Caki2 (cell line): ENCODE results near the gene DHCR7. TPM values are rescaled to one million over a fixed set of nuclear protein-coding genes. Genes with fewer than 3 reads are reported as not detected.

Experiments
- DNase-seq: peaks from one replicate; pipeline ENCODE4 v3.0.0-alpha.2; 2015; ENCODE audit warnings: low read depth
- in situ Hi-C: cut with HindIII; loops from 2 replicates; pipeline ENCODE4 v1.10.0; 2016; ENCODE audit warnings: low sequenced_read_pairs, low pct_unique_long_range_greater_than_20kb, mixed read lengths
- total RNA-seq: library from RNA; depleted of rRNA; stranded (reverse); fragments of >200 nt; shearing (Covaris generic); gene quantifications from 2 replicates; pipeline ENCODE4 v1.2.3, GENCODE V29; 2014; ENCODE audit warnings: low replicate concordance

Gene DHCR7
- total RNA-seq, 1 experiment from 2014 or later, result 33.1 TPM

GRCh38 chr11:71482216-71482615, 34.0 kb upstream of the DHCR7 start:
- in situ Hi-C loops, result no loop called here
- DNase-seq, result no peak

GRCh38 chr11:71481101-71481960, 33.1 kb upstream of the DHCR7 start:
- in situ Hi-C loops, result no loop called here

DNA sequence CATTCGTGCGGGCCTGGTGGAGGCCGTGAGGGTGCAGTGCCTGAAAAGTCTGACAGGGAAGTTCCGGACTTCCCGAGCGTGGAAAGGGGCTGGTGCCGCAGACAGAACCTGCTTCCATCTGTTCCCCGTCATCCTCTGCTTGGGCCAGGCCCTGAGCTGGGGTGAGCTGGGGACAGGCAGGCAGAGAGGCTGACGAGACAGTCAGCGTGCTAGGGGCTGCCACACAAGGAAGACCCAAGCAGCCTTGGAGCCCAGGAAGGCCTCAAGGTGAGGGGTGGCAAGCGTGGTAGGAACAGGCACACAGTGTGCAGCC, 30.3 kb upstream of the DHCR7 start:
- DNase-seq, result no peak
- in situ Hi-C loops, result no loop called here

More at GRCh38 chr11:71481101-71481960, 33.1 kb upstream of the DHCR7 start:
- no peak for DNase-seq

- DNase-seq, result no peak
- in situ Hi-C loops, result no loop called here
These were observed 29.7 kb upstream of the DHCR7 start for GRCh38 chr11:71477641-71478527.

DNA sequence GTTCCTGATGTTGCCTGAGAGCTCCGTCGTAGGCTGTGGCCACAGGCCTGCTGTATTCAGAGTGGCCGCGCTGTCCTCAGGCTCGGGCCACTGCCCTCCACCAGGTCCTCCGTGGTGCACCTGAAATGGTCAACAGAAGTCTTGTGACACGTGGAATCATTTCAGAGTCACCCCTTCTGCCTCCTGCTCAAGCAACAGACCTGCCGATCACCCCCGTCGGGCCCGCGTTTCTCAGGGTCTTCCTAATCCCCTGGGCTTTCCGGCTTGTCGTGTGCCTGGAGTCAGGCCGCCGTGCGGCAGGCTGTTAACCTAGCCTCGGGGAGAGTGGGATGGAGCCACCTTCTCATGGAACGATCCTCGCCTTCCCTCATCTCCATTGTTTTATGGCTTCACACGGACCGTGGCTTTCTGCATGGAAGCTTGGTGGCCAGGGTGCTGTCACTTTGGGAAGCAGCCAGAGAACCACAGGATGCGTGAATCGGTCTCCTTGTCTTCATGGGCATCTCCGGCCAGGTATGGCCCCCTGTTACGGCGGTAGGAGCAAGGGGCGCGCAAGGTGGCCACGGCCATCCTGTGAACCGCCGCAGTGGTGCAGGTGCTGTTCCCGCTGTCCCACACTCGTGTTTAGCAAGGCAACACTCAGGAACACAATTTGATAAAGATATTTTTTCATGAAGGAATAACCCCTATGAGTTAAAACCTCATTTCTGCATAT, 28.9 kb upstream of the DHCR7 start:
- DNase-seq, result no peak
- in situ Hi-C loops, result no loop called here

GRCh38 chr11:71476031-71476430, 27.8 kb upstream of the DHCR7 start:
- in situ Hi-C loops, result no loop called here
- DNase-seq, result no peak

- no peak for DNase-seq
- in situ Hi-C loops, result no loop called here
These were observed 26.7 kb upstream of the DHCR7 start for GRCh38 chr11:71474771-71475483.

GRCh38 chr11:71474141-71474770, 26.1 kb upstream of the DHCR7 start:
- no peak for DNase-seq
- in situ Hi-C loops, result no loop called here

- in situ Hi-C loops, result no loop called here
- no peak for DNase-seq
These were observed 25.5 kb upstream of the DHCR7 start for GRCh38 chr11:71473793-71474080.

- no peak for DNase-seq
- in situ Hi-C loops, result no loop called here
These were observed 25.0 kb upstream of the DHCR7 start for GRCh38 chr11:71472941-71473792.

DNA sequence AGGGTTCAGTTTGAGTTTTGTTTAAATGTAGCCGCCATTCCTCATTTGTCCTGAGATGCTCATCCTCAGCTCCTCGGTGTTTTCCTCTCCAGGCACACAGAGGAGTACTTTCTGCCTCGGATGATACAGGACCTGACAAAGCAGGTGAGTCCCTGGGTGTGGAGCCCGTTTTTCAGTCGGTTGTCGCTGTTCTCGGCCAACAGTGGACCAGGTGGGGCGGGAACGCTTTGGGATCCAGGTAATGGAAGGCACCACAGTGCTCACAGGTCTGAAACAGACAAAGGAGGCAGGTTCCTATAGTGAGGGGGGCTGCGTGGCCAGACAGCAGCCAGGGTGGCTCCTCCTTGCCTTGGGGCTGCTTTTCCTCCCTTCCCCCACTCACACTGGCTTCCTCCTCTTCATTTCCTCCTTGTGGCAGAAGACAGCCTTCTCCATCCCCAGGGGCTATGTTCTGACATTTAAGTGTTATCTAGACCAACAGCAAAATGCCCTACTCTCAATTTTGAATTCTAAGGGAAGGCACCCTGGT, 24.2 kb upstream of the DHCR7 start:
- in situ Hi-C loops, result no loop called here
- no peak for DNase-seq

- in situ Hi-C loops, result no loop called here
- DNase-seq, result no peak
These were observed 22.8 kb upstream of the DHCR7 start for GRCh38 chr11:71470946-71471345.

DNA sequence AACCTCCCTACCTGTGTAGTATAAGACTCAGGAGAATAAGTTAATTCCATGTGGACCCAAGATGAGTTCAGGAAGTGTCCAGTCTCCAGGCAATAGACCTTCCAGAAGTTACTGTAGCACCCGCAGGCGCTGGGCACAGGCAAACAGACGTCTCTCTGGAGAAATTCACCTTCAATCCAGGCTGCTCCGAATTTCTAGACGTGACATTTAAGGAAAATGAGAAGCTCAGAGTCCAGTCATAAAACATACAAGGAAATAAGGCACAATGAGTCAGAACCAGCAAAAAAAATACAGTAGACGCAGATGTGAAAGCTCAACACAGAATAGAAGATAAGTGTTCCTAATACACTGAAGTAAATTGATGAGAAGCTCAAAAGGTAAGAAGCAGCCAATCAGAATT, 19.0 kb upstream of the DHCR7 start:
- no peak for DNase-seq
- in situ Hi-C loops, result no loop called here

DNA sequence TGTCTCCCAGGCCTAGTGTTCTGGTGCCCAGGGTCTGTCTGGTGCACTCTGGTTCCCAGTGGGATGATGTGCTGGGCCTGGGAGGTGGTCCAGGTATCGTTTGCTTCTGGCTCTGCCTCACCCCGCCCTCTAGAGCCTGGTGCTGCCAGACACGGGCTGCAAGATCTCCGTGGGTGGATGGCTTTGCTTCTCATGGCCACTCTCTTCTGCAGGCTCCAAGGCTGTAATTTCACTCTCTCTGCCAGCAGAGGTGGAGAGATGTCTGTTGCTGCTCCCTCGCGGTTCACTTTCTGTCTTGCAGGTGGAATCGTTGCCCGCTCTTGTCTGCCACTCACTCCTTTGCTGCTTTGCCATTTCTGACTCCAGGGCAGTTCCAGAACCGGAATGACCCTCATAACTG, 18.2 kb upstream of the DHCR7 start:
- in situ Hi-C loops, result no loop called here
- DNase-seq, result no peak

DNA sequence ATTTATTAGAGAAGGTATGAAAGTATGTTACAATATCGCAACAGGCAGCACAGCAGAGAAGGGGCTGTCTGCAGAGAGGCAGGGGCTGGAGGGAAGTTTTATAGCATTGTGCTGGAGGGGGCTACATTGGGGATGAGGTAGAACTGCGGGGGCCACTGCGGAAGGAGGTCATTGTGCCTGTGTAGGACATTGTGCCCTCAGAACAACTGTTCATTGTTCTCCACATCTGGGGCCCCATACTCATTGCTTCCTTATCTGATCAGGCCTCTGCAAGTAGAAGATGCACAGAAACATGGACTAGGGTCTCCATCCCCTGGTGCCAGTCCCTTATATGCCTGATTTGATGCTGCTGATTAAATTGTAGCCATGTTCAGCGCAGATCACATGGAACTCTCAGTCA, 16.9 kb upstream of the DHCR7 start:
- in situ Hi-C loops, result no loop called here
- no peak for DNase-seq

GRCh38 chr11:71463331-71464211, 15.4 kb upstream of the DHCR7 start:
- DNase-seq, result no peak
- in situ Hi-C loops, result no loop called here
